ENCODE measurements around the gene RNF138.
A peak's percentile ranks its signal among the peaks of the same experiment; 100 is the strongest.
"Not testable (repeated sequence)": the region's sequence is repeated elsewhere in the genome, so short reads cannot be mapped to it uniquely, and the experiment has no call there.

RNF138 gene, protein sequence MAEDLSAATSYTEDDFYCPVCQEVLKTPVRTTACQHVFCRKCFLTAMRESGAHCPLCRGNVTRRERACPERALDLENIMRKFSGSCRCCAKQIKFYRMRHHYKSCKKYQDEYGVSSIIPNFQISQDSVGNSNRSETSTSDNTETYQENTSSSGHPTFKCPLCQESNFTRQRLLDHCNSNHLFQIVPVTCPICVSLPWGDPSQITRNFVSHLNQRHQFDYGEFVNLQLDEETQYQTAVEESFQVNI

DNA sequence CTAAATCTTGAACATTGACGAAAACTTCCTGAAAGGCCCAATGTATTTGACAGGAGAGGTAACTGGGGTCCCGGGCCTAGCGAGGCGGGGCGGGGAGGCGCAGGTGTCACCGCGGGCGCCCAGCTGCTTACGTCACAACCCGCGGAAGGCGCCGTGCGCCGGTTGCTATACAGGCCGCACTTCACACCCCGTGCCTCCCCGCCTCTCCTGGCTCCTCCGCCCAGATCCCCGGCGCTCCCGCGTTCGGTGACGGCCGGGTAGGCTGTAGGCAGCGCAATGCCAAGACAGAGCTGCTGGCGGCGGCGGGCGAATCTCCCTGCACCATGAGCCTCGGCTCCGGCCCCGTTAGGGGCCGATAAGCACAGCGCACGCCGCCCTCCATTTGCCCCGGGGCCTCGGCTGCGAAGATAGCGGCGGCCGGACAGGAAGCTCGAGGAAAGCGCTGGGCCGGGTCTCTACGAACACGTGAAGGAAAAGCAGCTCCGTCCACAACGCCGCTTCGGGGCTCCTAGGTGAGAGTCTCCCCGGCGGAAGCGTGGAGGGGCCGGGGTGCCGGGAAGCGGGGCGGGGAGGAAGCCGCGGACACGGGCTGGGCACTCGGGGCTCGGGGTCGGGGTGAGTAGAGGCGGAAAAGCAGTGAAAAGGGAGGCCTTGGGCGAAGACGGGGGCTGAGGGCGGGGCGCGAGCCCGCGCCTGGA lies at the start of gene RNF138:
TSS of gene RNF138 (plus strand) at position 151 of the 698 bp plus-strand sequence. CDS start 903 bp downstream, outside the sequence.
- DNase-seq (ENCODE audit: low spot score): peak; percentile 97

GRCh38 chr18:32042337-32042736 lies 49.3 kb upstream of the RNF138 start:
- DNase-seq (ENCODE audit: low spot score): no peak

DNA sequence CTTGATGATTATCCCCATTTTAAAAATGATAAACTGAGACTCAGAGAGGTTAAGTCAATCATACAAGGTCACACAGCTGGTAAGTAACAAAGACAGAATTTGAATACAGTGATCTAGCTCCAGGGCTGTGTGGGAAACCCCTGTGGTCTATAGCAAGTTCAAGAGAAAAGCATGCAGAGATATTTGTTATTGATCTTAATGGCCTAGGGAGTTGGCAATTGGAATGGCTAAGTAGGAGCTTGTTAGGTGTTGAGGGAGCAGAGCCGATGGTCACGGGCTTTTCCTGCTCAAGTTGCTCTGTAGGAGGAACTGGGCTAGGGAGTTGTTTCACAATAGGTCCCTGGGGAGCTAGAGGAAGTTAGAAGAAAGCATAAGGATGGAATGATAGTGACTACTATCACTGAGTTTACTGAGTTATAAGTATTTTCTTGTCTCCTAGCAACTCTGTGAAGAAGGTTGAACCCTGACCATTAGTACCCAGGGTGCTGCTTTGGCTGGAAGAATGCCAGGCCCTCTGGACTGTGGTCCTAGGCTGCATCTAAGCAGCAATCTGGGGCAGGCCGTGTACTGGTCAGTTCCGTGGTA lies 43.1 kb upstream of the RNF138 start:
- DNase-seq (ENCODE audit: low spot score): no peak

DNA sequence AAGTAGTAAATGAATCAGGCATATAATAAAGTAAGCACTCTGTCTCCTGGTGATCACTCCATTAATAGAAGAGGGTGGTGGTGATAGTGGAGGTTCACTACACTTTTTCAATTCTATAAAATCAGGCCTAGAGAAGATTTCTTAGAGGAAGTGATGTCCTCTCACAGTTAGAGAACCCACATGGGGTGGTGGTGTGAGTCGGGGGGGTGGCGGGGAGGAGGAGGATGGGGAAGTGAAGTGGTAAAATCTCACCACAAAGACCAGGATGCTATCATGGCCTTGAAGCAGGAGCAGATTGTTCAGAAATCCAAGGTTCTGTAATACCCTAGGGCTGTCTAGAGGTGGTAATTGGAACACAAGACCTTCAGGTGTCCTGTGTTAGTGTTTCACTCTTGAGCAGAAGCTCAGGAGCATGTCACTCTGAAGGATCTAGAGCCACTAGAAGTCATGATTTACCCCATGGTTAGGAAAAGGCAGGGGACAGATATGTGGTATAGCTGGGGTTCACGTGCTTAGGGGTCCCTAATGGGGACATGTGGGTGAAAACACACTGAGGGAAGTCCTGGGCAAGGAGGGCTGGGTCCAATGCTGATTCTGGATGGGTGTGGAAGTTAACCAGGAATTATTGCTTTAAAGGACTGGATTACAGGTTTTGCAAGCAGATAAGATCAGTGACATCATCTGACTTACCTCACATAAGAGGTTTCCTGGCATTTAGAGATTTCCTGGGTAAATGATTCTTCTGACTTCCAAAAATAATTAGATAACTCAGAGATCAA lies 42.1 kb upstream of the RNF138 start:
- no peak for DNase-seq (ENCODE audit: low spot score)

GRCh38 chr18:32056613-32057358 lies 34.9 kb upstream of the RNF138 start:
- no peak for DNase-seq (ENCODE audit: low spot score)

DNA sequence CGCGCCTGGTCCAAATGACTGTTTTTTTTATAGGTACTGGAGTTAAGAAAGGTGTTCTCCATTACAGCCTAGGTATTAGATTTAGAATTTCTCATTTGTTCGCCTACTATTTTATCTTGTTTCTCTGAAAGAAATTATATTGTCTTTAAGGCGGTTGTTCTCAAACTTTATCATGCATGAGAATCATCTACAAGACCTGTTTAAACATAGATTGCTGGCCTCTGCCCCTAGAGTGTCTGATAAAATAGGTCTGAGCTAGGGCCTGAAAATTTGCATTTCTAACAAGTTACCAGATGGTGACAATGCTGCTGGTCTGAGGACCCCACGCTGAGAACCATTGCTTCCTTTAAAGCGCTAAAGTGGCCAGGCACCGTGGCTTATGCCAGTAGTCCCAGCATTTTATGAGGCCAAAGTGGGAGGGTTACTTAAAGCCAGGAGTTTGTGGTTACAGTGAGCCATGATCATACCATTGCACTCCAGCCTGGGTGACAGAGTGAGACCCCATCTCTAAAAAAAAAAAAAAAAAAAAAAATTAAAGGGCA lies 34.0 kb upstream of the RNF138 start:
- no peak for DNase-seq (ENCODE audit: low spot score)

- no peak for DNase-seq (ENCODE audit: low spot score)
These were observed 31.6 kb upstream of the RNF138 start for GRCh38 chr18:32060026-32060425.

GRCh38 chr18:32067375-32068167 lies 24.1 kb upstream of the RNF138 start:
- no peak for DNase-seq (ENCODE audit: low spot score)

GRCh38 chr18:32072321-32072720 lies 19.4 kb upstream of the RNF138 start:
- peak; percentile 58 for DNase-seq (ENCODE audit: low spot score)

DNA sequence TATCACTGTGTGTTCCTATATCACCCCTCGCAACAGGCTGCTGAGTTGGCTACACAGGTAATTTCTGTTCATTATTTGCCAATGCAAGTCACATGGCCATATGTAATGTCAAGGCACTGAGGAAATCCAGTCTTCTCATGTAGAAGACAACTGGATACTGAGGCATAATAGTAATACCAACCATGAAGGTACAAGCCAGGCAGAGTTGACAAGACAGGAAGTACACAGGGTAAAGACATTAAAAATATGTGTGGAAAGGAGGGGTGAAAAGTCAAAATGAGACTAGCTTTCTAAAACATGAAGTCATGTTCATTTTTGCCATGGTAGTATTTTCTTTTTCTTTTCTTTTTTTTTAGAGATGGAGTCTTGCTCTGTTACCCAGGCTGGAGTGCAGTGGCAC lies 17.5 kb upstream of the RNF138 start:
- no peak for DNase-seq (ENCODE audit: low spot score)

GRCh38 chr18:32078845-32079244 lies 12.8 kb upstream of the RNF138 start:
- DNase-seq (ENCODE audit: low spot score): no peak

DNA sequence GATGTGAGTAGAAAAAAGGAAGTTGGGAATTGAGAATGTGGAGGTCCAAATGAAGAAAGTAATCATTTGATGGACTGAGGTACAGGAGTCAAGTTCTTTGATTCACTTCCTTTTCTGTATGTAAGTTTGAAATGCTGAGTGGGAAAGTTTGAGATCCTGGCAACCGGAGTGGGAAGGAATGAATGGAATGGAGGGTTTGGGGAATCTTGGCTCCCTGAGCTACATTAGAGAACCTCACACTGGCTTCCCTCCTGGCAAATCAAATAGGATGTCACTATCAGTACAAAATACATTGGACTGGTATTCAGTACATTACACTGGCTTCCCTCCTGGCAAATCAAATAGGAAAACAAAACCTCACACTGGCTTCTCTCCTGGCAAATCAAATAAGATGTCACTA lies 9.8 kb upstream of the RNF138 start:
- DNase-seq (ENCODE audit: low spot score): no peak

DNA sequence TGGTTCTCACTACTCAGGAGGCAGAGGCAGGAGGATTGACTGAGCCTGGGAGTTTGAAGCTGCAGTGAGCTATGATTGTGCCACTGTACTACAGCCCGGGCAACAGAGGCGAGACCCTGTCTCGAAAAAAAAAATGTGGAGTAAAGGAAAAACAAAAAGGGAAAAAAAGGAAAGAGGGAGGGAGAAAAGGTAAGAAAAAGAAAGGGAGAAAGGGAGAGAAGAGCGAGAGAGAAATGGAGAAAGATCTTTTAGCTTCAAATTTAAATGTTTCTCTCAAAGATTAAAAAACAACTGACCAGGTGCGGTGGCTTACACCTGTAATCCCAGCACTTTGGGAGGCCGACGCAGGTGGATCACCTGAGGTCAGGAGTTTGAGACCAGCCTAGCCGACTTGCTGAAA lies 7.9 kb upstream of the RNF138 start:
- no peak for DNase-seq (ENCODE audit: low spot score)

DNA sequence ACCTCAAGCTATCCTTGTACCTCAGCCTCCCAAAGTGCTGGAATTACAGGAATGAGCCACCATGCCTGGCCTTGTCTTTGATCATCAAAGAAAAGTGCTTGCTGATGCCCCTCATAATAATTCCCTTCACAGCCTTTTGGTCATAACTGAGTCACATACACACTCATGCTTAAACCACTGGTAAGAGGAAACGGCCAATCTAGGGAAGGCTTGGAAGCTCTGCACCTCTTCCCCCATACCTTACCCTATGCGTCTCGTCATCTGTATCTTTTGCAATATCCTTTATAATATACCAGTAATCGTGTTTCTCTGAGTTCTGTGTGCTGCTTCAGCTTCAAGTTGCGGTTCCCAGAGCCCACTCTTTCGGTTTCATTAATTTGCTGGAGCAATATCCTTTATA lies 4.8 kb upstream of the RNF138 start:
- no peak for DNase-seq (ENCODE audit: low spot score)

- DNase-seq (ENCODE audit: low spot score): not testable (repeated sequence)
These were observed 843 bp upstream of the RNF138 start for GRCh38 chr18:32090831-32091230.

DNA sequence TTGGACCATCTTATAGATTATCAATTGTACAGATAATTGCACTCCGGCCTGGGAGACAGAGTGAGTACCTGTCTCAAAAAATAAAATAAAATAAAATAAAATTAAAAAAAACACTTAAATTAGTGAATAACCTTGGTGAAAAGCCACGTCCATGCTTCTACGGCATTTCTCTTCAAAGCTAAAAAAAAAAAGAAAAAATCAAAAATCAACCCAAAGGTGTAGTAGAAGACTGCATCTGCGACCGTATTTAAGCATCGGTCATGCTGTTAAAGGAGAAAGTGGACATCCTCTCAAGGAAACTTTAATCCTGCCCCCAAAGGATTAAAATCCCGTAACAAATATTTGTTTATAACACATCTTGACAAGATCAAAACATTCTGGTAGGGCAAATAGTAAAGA lies 350 bp upstream of the RNF138 start:
- no peak for DNase-seq (ENCODE audit: low spot score)

GRCh38 chr18:32092422-32093101 lies 888 bp downstream of the RNF138 start:
- peak; percentile 100 for DNase-seq (ENCODE audit: low spot score)

DNA sequence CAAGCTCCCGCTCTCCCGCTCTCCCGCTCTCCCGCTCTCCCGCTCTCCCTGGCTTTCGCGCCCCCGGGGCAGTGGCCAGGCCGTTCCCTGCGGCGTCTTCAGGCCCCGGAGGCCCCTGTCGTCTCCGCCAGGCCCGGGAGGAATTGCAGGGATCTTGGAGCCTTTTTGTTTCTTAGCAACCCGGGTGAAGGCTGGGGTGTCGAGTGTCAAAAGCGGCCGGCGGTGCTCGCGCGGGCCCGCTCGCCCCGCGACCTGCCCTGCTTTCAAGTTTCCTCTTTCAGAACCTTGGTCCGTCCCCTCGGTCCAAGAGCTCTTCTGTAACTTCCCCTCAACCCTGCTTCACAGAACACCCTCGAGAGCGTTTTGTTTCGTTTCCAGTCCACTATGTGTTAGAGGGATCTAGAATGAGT lies 1.4 kb downstream of the RNF138 start:
- DNase-seq (ENCODE audit: low spot score): no peak

DNA sequence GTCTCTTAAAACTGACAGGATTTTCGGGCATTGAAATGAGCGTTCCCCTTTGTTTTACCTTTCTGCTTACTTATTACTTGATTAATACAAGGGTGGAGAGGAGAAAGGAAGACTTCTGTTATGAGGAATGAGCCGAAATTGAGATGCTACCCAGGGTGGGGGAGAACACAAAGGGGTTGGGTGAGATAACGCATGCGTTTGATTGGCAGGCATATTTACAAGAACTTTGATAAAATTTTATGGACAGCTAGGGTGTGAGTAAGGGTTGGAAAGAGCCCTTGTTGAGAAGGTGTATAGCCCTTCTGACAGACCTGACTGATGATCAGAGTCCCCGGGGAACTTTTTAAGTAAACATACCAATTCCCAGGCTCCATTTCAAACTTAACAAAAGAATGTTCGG lies 1.8 kb downstream of the RNF138 start:
- DNase-seq (ENCODE audit: low spot score): peak; percentile 21

GRCh38 chr18:32095192-32095899 lies 3.7 kb downstream of the RNF138 start:
- DNase-seq (ENCODE audit: low spot score): no peak

Data from D341Med (cell line).